GM21528 (cell line): ENCODE results near the gene LMO2.
"Not testable (repeated sequence)": the region's sequence is repeated elsewhere in the genome, so short reads cannot be mapped to it uniquely, and the experiment has no call there.

Experiments used
- ATAC-seq: cut with Tn5 transposase; IDR thresholded peaks from one replicate; pipeline ENCODE4 v1.9.1; 2021; ENCODE audit warnings: mild to moderate bottlenecking, moderate library complexity; ENCODE audit not compliant: unreplicated experiment, low FRiP score

LMO2 gene

DNA sequence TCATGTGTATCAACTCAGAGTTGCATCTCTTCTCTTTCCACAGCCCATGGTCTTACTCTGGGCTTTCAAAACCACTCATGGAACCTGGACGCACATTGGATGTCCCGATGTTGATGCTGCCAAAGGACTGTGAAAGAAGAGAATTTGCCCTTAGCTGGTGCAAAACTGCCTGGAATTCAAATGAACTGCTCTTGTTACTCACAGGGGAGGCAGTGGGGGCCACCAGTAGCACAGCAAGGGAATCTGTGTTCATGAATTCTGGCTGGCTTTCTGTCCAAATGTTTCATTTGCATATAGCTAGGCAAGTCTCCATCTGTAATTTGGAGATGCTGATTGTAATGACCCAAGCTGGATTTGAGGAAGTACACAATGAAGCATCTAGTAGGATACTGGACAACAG is 24.9 kb downstream of the LMO2 start:
- ATAC-seq, result no peak

DNA sequence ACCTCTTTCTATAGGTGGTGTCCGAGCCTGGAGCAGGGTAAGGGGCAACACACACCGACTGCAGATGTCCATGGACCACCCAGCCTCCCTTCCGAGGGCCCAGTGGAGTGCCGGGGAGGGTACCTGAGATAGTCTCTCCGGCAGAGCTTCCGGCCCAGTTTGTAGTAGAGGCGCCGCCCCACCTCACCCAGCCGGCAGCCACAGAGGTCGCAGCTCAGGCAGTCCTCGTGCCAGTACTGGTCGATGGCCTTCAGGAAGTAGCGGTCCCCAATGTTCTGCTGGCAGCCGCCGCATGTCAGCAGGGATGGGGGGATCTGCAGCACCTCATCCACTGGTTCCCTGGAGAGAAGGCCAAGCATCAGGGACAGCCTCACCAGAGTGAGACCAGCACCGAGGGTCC is 27.4 kb downstream of the LMO2 start:
- no peak for ATAC-seq

DNA sequence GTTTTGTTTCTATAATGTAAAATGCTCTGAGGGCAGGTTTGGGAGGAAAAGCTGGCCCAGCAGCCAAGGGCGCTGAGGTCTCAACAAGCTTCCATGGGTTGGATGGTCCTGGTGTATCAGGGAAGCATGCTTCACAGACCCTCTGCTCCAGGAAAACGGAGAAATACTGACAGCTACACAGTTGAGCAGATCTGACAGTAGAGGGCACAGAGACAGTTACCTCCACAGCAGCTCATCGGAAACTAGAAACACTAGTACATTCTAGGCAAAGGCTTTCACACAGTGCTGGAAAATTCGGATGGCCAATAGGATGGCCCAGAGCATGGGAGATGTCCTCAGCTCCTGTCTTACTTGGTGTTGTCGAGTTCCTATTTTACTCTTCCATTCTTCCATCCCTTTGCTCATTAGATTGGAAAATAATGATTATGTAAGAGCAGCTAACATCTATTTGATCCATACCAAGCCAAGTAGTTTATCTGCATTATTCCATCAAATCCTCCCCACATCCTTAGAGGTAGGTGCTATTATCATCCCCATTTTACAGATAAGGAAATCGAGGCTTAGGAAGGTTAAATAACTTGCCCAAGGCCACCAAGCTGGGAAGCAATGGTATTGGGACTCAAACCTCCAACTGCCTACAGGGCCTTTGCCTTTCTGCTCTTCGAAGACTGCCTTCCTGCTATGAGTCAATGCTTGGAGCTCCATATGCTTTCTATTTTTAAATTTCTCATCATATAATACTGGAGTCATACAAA is 28.3 kb downstream of the LMO2 start:
- ATAC-seq, result no peak

DNA sequence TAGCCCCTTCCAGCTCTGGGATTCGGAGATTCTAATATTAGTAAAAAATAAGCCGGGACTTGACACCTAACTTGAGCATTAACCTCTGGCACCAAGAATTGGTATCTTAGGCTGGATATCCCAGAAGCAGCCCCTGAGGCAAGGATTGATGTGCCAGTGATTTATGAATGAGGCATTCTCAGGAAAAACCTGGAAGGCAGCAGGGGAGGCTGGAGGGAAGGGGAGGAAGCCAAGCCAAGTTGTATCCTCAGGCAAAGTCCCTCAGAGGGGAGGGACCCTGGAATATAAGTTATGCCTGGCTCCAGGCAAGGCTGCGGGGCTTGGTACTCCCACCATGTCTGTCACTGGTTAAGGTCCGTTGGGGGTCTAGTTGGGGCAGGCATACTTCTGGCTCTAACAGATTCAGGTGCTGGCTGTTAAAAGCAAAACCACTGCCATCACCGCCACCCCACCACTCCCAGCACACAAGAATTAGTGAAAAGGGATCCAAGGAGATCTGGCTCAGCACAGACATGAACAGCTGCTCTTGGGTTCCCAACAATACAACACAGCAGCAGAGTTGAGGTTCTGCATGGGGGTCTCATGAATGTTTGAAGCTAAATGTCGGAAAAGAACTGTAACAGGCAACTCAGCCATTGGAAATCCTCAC is 29.8 kb downstream of the LMO2 start:
- no peak for ATAC-seq

DNA sequence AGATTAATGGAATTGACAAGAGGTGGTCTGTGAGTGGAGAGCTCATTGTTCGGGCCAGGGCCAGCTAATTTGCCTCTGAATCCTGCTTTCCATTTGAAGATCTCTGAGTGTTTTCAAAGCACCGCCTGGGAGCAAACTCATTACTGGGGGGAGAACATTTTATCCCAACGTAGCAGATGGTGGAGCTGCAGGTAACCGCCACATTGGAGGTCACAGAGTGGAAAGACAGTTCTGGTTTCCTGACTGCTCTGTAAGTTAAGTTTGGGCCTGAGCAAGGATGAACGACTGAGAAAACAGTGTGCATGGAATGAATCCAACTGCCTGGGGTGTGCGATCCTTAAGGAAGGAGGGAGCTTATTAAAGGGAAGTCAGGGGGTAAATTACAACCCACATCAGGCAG is 30.5 kb downstream of the LMO2 start:
- ATAC-seq, result no peak

DNA sequence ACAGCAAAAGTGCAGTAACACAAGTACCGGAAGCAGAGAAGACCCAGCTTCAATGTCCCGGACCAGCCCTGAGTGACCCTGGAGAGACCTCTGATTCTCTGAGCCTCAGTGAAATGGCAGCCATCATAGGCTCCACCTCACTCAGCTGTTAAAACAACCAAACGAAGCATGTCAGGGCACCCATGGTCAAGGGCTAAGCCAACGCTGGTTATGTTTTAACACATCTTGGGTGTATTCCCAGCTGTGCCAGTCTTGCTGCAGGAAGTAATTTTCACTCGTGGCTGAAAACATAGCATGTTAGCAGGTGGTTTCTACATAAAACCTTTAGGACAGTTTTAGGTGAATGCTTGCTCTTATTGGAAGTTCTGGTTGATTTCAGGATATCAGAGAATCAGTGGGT is 30.9 kb downstream of the LMO2 start:
- no peak for ATAC-seq

DNA sequence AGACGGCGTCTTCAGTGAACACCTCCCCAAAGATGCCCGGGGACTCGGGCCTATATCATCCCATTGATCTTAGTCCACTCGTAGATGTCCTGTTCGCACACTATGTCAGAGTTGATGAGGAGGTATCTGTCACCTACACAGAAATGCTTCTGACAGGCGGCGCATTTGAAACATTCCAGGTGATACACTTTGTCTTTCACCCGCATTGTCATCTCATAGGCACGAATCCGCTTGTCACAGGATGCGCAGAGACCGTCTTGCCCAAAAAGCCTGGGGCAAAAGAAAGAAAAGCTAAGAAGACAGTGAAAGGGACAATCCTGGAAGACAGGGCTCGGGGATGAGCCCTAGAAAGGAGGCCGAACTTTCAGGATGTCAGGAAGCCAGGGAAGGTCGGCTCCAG is 32.6 kb downstream of the LMO2 start:
- ATAC-seq, result no peak

DNA sequence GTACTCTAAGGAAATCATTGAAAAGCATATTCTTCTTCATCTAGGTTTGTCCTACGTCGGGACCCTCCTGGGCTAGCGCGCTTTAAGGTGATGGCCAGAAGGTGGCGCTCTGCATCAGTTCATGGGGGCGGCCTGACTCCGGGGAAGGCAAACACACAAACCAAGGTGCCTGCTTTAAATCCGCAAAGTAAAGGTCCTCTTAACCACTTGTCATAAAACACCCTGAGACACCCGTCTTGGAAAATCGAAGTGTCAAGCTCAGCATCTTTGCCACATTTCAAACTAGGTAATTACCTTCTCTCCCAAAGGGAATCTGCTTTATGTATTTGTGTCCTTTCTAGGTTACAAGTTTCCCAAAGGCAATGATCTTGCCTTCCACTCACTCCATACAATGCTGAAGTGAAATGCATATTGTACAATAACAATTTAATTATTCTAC is 33.9 kb downstream of the LMO2 start:
- ATAC-seq, result peak; percentile 76

DNA sequence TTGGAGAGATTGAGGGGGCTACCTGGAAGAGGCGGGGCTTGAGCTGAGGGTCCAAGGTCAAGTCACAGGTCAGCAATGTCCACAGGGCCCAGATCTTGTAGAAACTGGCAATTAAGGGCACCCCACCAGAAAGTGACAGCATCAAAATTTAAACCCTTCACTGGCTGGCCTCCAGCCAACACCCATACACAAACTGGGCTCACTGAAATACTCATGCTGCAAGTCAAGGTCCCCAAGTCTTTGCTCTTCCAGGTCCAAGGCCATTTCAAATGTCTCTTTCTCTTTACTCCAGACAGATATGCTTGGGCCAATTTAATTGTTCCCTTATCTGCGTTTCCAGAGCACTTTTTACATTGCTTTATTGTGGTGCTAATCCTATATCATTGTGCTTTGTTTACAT is 36.4 kb downstream of the LMO2 start:
- ATAC-seq, result no peak

DNA sequence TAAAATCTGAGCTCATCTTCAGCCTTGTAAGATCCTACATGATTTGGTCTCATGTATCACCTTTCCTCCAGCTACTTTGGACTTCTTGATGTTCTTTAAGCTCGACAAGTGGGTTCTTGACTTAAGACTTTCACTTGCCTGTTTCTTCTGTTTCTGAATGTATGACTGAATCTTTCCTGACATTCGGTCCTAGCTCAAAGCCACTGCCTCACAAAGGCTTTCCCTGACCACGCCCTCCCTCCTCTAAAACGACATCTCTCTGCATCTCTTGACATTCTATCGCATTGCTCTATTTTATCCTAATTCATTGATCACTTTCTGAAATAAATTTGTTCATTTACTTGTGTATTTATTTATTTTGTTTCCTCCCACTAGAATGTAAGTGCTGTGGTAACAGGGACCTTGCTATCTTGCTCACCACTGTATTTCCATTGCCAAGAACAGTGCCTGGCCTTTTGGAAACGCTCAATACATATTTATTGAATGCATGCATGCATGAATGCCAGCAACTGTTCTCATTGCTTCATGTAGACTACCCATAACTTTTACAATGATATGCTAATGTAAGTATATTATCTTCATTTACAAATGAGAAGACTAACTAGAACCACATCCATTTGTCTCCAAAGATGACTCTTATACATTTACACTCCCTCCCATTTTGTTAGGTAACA is 43.0 kb downstream of the LMO2 start:
- ATAC-seq, result no peak

DNA sequence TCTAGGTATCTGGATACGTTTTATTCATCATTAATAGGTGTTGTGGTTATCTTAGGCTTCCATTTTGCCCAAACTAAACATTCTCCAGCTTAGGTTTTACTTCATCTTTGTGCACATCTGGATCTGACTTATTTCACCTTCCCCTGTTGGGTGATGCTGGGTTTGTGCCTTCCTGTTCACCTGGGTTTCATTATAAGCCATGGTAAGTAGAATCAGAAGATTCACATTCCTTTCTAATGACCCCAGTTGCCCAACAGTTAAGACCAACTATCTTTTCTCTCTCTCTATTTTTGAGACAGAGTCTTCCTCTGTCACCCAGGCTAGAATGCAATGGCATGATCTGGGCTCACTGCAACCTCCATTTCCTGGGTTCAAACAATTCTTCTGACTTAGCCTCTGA is 44.6 kb downstream of the LMO2 start:
- no peak for ATAC-seq

DNA sequence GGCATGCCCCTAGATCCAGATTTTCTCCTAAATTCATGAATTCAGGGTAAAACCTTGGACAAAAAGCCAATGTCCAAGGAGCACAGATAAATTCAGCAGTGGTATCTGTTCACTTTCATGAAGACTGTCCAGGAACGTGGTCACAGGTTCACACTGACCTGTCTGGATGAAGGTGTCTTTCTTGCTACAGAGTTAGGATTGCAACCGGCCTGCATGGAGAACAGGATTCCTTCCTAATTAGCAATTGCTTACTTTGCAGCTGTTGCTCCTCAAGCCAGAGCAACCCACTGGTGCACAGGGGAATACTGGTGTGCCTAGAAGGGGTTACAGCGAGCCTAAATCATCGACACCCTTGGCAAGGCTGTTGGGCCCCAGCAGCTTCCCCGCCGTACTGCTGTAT is 47.6 kb downstream of the LMO2 start:
- ATAC-seq, result no peak

DNA sequence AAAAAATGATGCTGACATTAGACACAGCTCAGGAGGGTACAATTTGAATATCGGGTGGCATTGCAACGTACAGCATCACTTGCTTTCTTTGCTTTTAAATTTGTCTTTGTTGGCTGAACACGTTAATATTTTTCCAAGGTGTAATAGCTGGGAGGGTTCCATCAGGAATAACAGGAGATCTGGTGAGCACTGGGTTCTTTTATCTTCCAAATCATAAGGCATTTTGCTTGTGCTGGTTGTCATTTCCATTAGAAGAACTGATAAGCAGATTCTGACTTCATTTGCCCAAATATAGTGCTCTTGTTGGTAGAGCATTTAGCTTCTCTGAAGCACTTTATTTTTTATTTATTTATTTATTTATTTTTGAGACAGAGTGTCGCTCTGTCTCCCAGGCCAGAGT is 48.9 kb downstream of the LMO2 start:
- no peak for ATAC-seq

DNA sequence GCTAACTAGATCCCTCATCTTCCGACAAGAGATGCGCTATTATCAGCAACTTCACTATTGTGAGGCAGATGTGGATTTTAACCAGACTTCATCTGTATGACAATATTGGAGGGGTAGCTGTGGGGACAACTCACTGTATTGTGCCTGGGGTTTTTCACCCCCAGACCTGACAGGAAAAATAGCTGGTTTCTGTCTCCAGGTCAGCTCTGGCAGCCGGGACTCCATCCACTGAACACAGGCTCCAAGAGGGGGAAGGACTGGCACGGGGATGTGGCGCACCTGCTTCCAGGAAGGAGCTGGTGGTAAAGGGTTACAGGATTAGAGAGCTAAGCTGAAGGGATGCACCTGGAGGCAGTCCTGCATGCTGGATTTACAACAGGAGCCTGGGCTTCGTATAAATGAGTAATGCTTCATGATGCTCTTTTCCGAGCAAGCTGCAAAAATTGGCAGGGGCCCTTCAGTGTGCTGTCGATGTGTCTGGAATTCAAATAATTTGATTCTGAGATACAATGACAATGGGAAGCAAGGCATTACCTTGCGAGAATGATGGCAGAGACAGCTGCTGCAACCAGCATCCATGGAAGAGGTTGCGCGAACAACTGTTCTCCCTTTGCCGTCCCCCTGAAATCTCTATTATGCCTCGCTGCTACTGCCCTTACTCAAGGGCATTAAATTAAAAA is 49.5 kb downstream of the LMO2 start:
- ATAC-seq, result no peak

DNA sequence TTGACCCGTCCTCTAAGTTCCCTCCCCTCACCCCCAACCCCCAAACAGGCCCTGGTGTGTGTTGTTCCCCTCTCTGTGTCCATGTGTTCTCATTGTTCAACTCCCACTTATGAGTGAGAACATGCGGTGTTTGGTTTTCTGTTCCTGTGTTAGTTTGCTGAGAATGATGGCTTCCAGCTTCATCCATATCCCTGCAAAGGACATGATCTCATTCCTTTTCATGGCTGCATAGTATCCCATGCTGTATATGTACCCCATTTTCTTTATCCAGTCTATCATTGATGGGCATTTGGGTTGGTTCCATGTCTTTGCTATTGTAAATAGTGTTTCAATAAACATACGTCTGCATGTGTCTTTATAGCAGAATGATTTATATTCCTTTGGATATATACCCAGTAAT is 53.6 kb downstream of the LMO2 start:
- not testable (repeated sequence) for ATAC-seq

DNA sequence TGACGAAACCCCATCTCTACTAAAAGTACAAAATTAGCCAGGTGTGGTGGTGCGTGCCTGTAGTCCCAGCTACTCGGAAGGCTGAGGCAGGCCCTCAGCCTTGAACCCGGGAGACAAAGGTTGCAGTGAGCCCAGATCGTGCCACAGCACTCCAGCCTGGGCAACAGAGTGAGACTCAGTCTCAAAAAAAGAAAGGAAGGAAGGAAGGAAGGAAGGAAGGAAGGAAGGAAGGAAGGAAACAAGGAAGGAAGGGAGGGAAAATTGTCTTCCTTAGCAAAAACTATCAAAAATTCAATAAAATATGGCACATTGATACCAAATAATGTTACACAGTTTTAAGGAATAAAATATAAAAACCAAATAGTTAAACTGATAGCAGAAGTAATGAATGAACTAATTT is 54.5 kb downstream of the LMO2 start:
- ATAC-seq, result not testable (repeated sequence)

DNA sequence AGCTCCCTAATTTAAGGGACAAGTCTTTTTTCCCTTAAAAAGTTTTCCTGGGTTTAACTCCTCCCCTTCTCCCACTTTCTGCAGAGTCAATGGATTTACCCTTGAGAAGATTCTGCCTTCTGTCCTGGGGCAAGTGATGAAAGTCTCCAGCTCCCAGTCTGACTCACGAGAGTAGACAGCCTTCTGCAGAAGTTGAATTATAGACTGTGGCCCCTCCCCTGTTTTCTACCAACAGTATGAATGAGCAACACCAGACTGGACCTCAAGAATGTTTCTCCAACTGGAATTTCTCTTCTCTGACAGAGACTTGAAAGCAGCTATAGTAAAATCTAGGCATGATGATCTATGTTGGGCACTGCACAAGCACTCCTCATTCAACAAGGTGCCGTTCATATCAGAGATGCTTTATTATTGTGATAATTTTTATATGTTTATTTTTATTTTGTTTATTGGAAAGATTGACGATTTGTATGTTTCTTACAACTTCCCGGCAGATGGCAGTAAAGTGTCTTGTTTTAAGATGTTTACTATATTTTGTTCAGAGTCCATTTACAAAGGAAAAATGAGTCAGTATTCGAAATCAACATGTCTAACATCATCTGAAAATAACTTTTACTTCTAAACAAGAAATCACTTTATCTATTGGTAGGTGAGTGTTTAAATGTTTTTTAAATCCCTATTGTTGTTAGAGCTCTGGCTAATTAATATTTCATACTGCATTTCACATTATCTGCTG is 56.6 kb downstream of the LMO2 start:
- ATAC-seq, result no peak

DNA sequence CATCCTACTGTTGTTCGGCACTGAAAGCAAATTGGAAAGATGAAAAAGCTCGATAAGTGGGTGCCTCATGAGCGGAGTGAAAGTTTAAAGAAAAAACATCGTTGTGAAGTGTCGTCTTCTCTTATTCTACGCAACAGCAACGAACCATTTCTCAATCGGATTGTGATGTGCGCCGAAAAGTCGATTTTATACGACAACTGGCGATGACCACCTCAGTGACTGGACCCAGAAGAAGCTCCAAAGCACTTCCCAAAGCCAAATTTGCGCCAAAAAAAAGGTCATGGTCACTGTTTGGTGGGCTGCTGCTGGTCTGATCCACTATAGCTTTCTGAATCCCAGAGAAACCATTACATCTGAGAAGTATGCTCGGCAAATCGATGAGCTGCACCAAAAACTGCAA is 59.2 kb downstream of the LMO2 start:
- ATAC-seq, result no peak

DNA sequence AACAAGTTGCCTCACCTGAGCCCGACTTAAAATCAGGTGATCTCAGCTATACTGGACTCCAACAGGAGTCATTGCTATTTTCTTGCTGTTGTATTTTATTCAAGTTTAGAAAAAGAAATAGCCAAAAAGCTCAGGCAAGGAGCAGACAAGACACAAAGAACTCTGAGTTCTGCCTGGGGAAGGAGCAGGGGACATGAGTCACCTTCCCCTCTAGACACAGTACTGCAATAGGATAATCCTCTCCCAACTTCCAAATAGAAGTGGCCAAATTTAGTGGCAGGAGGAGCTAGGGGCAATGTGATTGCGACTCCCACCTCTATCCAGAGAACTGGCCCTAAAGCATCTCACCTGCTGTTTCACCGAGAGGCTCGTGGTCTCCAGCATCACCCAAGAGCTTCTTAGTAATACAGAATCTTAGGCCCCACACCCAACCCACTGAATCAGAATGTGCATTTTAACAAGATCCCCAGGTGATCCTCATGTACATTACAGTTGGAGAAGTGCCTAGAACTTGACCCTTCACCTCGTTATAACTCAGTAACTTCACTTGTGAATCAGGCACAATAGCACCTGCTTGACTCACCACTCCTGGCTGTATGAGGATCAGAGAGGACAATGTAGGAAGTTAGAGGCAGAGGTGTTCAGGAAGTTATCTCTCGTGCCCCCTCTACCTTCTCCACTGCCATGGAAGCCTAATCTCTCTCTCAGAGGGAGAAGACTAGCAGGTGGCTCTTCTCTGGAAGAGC is 60.8 kb downstream of the LMO2 start:
- no peak for ATAC-seq
